ENCODE results near the gene SSR3. TPM values are rescaled to one million over a fixed set of nuclear protein-coding genes. Genes with fewer than 3 reads are reported as not detected.

Gene SSR3
- total and polyA plus RNA-seq, 2 of the 8 experiments (the other 6 are each of a cell fraction or from before 2014, with no cell fraction given), result 92.7 to 208 TPM

- no peaks in the 10 kb centered on the region for H3K79me2 ChIP-seq (ENCODE audit: control insufficient read depth in 1 of 2, insufficient read depth in 2 of 2, low read length in 2 of 2)
- H3K18ac ChIP-seq (ENCODE audit: extremely low read depth, low read length), result no peak overlapping the region
- H4K5ac ChIP-seq (ENCODE audit: insufficient read length, low read depth, low read length), result no peak overlapping the region
- no peak for FAIRE-seq
- H4K91ac ChIP-seq (replicated peaks; ENCODE audit: insufficient read length, low read length), result no peak overlapping the region
- no peaks in the 10 kb centered on the region for H4K20me1 ChIP-seq (replicated peaks in 1 of 2; ENCODE audit: control insufficient read depth in 1 of 2, insufficient read depth in 2 of 2, low read length in 2 of 2)
- H2AFZ ChIP-seq (ENCODE audit: low read length), result no peak overlapping the region
- no peaks in the 10 kb centered on the region for H3K79me1 ChIP-seq (ENCODE audit: low read depth, low read length)
- no peak overlapping the region for H3K27ac ChIP-seq (ENCODE audit: low read depth, low read length)
- H3K27me3 ChIP-seq (replicated peaks in 1 of 4; ENCODE audit: control insufficient read depth in 3 of 4, extremely low read depth in 1 of 4, insufficient read depth in 3 of 4, low read length in 3 of 4), result no peaks in the 10 kb centered on the region
- no peak overlapping the region for H4K8ac ChIP-seq (ENCODE audit: extremely low read depth, insufficient read depth, low read length)
- ChIA-PET POLR2A (ENCODE audit: partially characterized antibody) (interaction anchor here (1.7 kb wide), 1 partner anchor 12 kb away, joined by 4 read pairs; no protein-coding TSS in a partner anchor), CTCF (ENCODE audit: partially characterized antibody) (interaction anchor here (1.1 kb wide), 1 partner anchor 387 kb away, joined by 4 read pairs; no protein-coding TSS in a partner anchor)
- H2BK5ac ChIP-seq (ENCODE audit: low read depth, low read length), result no peak overlapping the region
- H2AK5ac ChIP-seq (ENCODE audit: low read depth, low read length), result no peak overlapping the region
- no peak overlapping the region for H3K56ac ChIP-seq (replicated peaks; ENCODE audit: insufficient read length, low read depth, low read length)
- no peak for TF ChIP-seq RXRA (IDR thresholded peaks at IDR 0.05; ENCODE audit: insufficient read depth, low read depth, low read length)
- no peak for TF ChIP-seq TEAD4 (IDR thresholded peaks at IDR 0.05; ENCODE audit: low read depth, low read length)
- TF ChIP-seq CBX8 (IDR thresholded peaks at IDR 0.05; ENCODE audit: borderline replicate concordance, low read depth, low read length), result no peak
- TF ChIP-seq TAF7 (optimal IDR thresholded peaks at IDR 0.05; ENCODE audit: borderline replicate concordance, low read depth, low read length), result no peak
- no peak for TF ChIP-seq USF2 (IDR thresholded peaks at IDR 0.05; ENCODE audit: low read length)
- no peak for TF ChIP-seq SRF (IDR thresholded peaks at IDR 0.05; ENCODE audit: low read depth, low read length)
- TF ChIP-seq RFX5 (IDR thresholded peaks at IDR 0.05; ENCODE audit: borderline replicate concordance, low read depth, low read length), result no peak
- no peak for TF ChIP-seq SP1 (IDR thresholded peaks at IDR 0.05; ENCODE audit: low read depth, low read length)
- no peak for TF ChIP-seq MAX (IDR thresholded peaks at IDR 0.05)
- no peak for TF ChIP-seq SAP30 (IDR thresholded peaks at IDR 0.05; ENCODE audit: insufficient read depth, insufficient replicate concordance, low read length)
- no peak for TF ChIP-seq JUN (IDR thresholded peaks at IDR 0.05; ENCODE audit: low read depth, low read length)
- TF ChIP-seq TBP (IDR thresholded peaks at IDR 0.05; ENCODE audit: low read depth, low read length), result no peak
- no peaks in the 10 kb centered on the region for H3K9me3 ChIP-seq (ENCODE audit: insufficient read depth in 2 of 2, low read depth in 1 of 2, low read length in 1 of 2)
- no peak overlapping the region for H3K4me3 ChIP-seq (ENCODE audit: extremely low read depth in 1 of 4, insufficient read depth in 2 of 4, low read depth in 3 of 4, low read length in 4 of 4)
- peaks cover 0 to 3% (median 0%) of the 10 kb centered on the region in 4 experiments; a peak in 2 of 7 replicates for H3K4me1 ChIP-seq (replicated peaks in 1 of 4; ENCODE audit: control insufficient read depth in 3 of 4, insufficient read depth in 4 of 4, low read length in 3 of 4)
- H2BK15ac ChIP-seq (ENCODE audit: low read length), result no peak overlapping the region
- peaks cover 8 to 38% (median 24%) of the 10 kb centered on the region in 4 experiments for H3K36me3 ChIP-seq (ENCODE audit: control insufficient read depth in 2 of 4, insufficient read depth in 4 of 4, low read length in 3 of 4)
- H2BK120ac ChIP-seq (replicated peaks; ENCODE audit: low read depth, low read length), result no peak overlapping the region
- no peak overlapping the region for H3K4me2 ChIP-seq (ENCODE audit: insufficient read depth in 1 of 2, low read depth in 2 of 2, low read length in 2 of 2)
- H2BK20ac ChIP-seq (ENCODE audit: low read length), result no peak overlapping the region
- DNase-seq (ENCODE audit: low read depth in 1 of 2, low spot score in 2 of 2), result no peak
- WGBS, 2 experiments (ENCODE audit: extremely low coverage in 1 of 2, insufficient coverage in 1 of 2, insufficient read length in 1 of 2, insufficient replicate concordance in 2 of 2, low coverage in 1 of 2, low lambda C conversion rate in 2 of 2, missing lambda C conversion rate in 1 of 2), result 86% methylated on average over 2 of the region's 2 CpGs; no CpG with 5 or more reads in 1 of the 2 experiments
- H3K14ac ChIP-seq (ENCODE audit: insufficient read length), result no peak overlapping the region
- H3K4ac ChIP-seq (replicated peaks; ENCODE audit: insufficient read length, low read depth, low read length), result no peak overlapping the region
- no peak overlapping the region for H2BK12ac ChIP-seq (ENCODE audit: low read depth, low read length)
- no peaks in the 10 kb centered on the region for H3K23me2 ChIP-seq (ENCODE audit: low read depth, low read length)
- no peak overlapping the region for H3K9ac ChIP-seq (replicated peaks in 1 of 4; ENCODE audit: extremely low read depth in 1 of 4, low read depth in 3 of 4, low read length in 3 of 4)
- no peak overlapping the region for H3K23ac ChIP-seq (ENCODE audit: insufficient read length)
Observed at GRCh38 chr3:156539051-156539450, 15.9 kb downstream of the SSR3 start.
